Non-pigmented ciliary epithelial cell (primary cell): ENCODE results near the gene BAZ1A.
"Not testable (repeated sequence)": the region's sequence is repeated elsewhere in the genome, so short reads cannot be mapped to it uniquely, and the experiment has no call there.

Source experiments
- DNase-seq: peaks from one replicate; pipeline ENCODE4 v3.0.0-alpha.2; 2010; ENCODE audit warnings: low read depth

The BAZ1A gene

DNA sequence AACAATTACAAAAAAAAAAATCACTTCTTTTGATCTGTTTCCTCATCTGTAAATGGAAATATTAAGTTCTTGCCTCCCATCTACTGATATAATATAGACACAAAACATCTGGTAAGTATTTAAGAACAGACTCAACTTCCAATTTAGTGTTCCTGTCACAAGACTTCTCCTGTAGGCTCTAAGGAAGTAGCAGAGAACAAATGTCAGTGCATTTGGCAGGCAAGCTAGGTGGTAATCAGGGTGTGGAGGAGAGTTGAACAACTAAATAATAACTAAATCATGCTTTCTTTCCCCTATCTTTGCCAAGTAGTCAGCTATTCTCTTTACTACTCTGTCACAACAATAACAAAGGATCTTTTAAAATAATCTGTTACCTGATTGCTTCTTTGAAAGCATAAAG, 22.1 kb downstream of the BAZ1A start:
- no peak for DNase-seq

DNA sequence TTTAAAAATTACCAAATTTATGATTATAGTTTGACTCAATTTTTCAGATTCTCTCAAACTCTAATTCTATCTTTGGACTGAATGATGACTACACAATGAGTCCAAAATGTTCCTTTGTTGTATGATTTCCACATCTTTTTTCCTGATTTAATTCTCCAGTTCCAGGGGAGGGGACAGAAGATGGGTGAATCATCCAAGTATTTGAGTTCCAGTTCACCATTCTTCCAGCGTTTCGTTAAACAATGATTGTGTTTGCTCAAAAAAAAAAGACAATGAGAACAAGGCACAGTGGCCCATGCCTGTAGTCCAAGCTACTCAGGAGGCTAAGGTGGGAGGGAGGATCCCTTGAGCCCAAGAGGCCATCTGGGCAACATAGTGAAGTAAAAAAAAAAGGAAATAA, 23.8 kb downstream of the BAZ1A start:
- no peak for DNase-seq

DNA sequence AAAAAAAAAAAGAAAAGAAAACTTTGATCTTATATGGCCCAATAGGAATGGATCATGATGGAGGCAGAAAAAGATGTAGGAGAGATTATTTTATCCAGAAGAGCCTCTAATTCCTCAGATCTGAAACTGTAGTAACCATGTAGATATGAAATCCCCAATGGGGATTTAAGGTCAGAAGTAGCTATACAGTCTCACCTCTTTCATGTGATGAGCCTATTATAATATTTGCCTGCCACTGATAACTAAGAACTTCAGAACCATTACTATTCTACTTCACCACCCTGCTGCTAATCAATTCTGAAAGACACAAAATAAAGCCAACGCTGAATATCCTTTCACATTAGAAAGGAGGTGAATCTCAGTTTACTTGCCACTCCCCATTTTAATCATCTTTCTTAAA, 29.3 kb downstream of the BAZ1A start:
- DNase-seq, result no peak

DNA sequence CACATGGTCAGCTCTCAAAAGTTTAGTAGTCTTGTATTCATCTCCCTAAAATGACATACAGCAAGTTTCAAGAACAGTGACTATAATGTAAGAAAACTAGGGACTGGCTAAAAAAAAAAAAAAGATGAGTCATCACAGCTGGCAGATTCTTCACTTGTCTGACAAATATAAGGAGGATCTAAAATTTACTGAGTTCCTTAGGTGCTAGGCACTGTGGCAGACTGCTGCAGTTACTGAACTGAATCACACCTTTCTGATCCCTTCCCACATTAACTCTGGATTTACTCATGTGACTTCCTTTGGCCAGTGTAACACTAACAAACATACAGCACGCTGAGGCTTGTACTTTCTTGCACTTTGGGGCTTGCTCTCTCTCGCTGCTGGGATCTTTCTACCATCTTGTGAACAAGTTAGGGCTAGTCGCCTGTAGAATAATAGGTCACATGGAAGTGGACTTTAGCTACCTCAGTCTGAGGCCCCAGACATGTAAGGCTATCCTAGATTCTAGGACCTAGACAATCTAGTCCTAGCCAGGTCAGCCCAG, 32.1 kb downstream of the BAZ1A start:
- DNase-seq, result peak; percentile 43

DNA sequence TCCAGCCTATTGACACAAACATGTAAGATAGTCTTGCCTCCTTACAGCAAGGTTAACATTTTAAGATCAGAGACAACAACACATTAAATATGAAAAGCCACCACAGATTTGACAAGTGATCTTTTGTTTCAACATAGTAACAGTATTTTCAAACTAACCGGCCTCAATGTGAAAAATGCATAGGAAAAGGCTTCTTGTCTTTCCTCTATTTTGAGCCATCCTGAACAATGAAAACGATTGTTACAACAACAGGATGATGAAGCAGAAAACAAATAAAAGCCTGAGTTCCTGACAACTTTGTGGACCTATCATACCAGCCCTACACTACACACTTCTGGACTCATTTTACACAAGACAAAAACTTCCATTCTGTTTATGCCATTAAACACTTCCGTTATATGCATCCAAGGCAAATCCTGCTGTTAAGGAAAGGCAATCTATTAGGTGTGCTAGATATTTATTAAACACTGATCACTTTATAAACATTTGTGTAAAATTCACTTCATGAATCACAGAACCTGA, 37.3 kb downstream of the BAZ1A start:
- no peak for DNase-seq

DNA sequence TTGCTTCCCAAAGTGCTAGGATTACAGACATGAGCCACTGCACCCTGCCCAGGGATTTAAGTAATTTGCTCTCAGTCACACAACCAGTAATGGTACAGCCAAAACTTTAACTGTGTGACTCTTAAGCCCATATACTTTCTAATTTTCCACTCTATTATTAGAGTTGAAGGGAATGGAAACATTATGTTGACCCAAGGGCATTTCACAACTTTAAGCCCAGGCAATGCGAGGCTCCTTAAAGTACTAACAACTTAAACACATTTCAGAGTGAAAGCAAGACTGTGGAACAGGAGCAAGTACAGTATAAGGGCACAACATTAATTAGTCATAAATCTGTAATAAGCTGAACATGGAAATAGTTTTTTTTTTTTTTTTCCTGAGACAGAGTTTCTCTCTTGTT, 39.8 kb downstream of the BAZ1A start:
- DNase-seq, result no peak

DNA sequence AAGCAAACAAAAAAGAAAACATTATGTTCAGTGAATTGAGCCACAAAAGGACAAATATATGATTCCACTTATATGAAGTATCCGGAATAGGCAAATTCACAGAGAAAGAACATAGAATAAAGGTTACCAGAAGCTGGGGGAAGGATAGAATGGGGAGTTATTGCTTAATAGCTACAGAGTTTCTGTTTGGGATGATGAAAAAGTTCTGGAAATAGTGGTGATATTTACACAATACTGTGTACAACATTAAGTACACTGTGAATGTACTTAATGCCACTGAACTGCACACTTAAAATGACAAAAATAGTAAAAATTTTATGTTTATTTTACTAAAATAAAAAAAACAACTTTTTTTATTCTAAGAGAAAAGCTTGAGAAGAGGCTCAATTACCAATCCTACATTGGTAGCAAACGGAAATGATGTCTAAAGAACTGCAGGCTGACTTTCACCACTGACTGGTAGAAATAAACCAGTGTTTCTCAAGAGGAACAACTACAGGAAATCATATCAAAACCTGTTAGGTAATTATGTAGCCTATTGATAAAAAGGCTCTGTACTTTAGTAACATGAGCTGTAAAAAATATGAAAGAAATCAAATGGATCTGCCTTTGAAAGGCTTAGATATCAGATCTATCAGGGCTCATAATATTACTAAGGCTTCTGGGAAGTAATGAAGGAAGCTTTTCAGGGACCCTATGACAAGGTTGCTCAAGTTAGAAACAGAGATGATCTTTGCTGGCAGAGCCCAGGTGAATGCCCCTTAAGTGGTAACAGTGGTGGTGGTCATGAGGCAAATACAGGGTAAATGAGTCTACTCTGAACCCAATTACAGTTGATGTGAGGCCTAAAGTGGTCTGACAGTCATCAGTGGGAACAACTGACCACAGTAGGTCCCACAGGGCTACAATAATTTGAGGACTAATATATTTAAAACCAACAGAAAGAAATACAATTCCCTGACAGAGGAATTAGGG, 41.3 kb downstream of the BAZ1A start:
- DNase-seq, result no peak

DNA sequence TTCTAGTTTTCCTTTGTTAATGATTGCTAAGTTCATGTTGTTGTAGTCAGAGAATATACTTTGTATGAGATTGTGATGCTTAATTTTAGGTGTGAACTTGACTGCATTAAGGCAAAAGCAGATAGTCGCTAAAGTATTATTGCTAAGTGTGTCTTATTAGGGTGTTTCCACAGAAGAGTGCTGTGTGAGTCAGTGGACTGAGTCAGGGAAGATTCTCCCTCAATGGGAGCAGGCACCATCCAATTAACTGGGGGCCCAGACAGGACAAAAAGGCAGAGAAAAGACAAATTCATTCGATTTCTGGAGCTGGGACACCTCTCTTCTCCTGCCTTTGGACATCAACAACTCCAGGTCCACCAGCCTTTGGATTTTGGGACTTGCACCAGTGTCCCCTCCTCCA, 48.5 kb downstream of the BAZ1A start:
- no peak for DNase-seq

DNA sequence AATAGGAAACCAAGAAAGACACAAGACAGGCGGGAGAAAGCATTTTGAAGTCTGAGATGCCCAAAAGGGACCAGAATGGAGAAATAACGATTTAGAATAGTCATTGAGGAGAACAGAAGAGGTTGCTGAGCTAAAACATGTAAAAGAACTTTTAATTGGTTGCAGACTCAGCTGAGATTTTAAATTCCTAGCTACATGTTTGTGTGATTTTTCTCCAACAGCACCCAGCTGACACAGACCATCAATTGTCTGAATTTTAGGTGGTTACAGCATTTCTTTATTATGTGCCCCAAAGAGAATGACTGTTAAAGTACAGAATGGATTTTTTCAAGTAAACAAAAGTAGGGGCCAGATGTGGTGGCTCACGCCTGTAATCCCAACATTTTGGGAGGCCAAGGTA, 50.3 kb downstream of the BAZ1A start:
- no peak for DNase-seq

DNA sequence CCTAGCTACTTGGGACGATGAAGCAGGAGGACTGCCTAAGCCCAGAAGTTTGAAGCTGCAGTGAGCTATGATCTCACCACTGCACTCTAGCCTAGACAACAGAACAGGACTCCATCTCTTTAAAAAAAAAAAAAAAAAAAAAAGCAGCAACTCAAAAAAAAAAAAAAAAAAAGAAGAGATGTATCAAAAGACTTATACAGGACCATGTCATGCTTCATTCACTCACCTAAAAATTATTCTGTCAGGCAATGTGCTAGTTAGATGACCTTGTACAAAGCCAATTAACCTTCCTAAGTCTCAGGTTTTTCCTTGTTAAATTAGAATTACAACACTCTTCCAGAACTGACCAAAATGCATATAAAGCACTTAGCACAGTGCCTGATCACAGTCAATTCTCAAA, 50.9 kb downstream of the BAZ1A start:
- DNase-seq, result no peak

DNA sequence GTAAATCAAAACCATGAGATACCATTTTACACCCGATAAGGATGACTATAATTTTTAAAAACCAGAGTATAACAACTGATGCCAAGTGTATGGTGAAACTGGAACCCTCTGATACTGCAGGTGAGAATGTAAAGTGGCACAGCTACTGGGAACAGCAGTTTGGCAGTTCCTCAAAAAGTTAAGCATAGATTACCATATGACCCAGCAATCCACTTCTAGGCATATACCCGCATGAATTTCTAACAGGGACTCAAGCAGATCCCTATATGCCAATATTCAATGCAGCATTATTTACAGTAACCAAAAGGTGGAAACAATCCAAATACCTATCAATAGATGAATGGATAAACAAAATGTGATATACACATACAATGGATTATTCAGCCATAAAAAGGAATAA, 57.4 kb downstream of the BAZ1A start:
- DNase-seq, result no peak

DNA sequence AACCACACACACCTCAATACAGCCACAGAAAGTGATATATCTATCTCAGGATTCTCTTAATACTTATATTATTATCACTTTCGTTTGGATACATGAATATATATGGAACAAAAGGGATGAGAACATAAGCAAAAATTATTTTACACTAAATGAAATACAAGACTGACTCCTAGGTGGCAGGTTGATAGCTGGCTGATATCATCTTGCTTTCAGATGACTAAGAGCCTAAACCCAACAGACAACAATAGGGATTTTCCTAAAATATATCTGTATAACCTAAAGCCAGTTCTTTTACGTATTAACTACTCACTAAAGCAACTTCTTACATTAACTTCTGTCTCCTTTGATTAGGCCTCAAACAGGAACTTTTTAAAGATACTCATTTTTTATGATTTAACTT, 65.1 kb downstream of the BAZ1A start:
- DNase-seq, result no peak

DNA sequence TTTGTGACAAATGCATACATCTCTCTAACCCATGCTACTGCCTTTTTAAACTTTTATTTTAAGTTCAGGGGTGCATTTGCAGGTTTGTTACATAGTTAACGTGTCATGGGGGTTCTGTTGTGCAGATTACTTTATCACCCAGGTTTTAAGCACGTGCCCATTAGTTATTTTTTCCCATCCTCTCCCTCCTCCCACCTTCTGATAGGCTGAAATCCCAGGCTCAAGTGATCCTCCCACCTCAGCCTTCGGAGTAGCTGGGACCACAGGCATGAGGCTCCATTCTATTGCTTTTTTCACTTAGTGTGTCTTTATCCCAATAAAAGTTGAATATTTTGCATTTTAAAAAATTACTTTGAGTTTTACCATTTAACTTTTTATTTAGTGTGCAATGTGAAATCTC, 68.9 kb downstream of the BAZ1A start:
- no peak for DNase-seq

DNA sequence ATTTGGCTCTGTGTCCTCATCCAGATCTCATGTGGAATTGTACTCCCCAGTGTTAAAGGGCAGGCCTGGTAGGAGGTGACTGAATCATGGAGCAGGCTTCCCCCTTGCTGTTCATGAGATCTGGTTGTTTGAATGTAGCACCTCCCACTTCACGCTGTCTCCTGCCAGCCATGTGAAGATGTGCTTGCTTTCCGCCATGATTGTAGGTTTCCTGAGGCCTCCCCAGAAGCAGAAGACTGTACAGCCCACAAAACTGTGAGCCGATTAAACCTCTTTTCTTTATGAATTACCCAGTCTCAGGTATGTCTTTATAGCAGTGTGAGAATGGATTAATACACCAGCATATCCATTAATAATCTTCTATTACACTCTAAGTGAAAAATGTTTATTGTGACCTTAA, 70.2 kb downstream of the BAZ1A start:
- no peak for DNase-seq

DNA sequence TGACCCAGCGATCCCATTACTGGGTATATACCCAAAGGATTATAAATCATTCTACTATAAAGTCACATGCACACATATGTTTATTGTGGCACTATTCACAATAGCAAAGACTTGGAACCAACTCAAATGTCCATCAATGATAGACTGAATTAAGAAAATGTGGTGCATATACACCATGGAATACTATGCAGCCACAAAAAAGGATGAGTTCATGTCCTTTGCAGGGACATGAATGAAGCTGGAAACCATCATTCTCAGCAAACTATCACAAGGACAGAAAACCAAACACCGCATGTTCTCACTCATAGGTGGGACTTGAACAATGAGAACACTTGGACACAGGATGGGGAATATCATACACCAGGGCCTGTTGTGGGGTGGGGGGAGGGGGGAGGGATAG, 76.3 kb downstream of the BAZ1A start:
- DNase-seq, result not testable (repeated sequence)

DNA sequence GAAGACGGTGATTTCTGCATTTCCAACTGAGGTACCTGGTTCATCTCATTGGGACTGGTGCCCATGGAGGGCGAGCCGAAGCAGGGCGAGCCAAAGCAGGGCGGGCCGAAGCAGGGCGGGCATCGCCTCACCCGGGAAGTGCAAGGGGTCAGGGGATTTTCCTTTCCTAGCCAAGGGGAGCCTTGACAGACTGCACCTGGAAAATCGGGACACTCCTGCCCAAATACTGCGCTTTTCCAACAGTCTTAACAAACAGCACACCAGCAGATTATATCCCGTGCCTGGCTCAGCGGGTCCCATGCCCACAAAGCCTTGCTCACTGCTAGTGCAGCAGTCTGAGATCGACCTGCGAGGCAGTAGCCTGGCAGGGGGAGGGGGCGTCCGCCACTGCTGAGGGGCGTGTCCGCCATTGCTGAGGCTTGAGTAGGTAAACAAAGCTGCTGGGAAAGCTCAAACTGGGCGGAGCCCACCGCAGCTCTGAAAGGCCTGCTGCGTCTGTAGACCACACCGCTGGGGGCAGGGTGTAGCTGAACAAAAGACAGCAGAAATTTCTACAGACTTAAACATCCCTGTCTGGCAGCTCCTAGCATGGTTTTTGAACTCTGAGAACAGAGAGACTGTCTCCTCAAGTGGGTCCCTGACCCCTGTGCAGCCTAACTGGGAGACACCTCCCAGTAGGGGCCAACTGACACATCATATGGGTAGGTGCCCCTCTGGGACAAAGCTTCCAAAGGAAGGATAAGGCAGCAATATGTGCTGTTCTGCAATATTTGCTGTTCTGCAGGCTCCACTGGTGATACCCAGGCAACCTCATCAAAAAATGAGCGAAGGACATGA, 77.2 kb downstream of the BAZ1A start:
- DNase-seq, result no peak

DNA sequence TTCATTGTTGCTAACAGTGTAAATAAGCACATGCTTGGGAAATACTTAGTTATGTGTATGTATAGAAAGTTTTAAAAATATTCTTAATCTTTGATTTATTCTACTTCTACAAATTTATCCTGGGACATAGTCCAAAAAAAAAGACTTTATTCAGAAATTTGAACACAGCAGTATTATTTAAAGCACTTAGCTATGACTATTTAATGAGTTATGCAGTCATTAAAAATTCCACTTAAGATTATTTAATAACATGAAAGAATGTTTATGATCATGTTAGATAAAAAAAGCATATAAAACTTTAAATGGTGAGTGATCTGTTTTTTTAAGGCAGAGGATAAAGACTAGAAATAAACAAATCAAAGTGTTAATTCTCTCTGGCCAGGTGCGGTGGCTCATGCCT, 78.3 kb downstream of the BAZ1A start:
- no peak for DNase-seq

DNA sequence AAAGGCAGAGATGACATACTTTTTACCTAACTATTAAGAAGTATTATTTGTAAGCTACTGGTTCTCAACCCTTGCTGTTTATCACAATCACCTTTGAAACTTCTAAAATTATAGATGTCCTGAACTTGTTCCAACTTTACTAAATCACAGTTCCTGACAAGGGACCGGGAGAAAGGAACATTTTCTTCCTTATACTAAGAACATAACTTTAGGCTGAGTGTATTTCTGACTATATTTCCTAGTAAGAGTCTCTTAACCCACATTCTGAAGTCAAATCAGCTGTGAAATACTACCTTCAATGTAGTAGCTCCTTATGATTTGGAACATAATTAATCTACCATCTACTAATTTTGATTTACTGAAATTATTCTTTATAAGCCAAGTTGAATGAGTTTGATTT, 80.2 kb downstream of the BAZ1A start:
- DNase-seq, result no peak

DNA sequence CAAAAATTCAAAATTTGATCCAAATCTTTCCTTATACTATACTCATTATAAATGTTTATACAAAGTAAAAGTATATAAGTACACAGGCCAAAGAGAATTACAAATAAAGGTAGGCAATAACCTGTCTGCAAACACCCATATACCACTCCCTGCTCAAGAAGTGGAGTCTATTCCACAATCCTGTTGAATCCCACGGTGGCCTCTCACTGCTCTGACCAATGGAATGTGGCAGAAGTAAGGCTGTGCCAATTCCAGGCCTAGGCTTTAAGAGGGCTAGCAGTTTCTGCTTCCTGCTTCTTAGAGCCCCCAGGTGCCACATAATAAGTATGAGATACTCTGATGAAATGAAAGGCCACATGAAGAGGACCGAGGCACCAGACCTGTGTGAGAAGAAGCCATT, 80.9 kb downstream of the BAZ1A start:
- DNase-seq, result no peak

DNA sequence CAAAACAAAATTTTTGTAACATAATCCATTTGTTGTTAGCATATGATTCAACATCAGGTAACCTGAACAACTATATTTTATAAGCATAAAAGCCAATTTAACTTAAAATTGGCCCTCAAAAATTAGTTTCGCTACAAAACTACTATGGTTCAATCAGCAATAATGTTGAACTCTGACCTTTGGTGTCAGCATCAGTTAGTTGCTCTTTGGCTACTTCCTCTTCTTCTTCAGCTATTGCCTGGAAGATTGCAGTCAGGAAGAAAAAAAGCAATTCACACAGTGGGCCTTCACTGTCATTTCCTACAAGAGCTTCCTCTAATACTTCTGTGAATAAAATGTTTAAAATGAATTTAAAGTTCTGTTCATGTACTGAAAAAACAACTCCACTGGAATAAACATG, 82.6 kb downstream of the BAZ1A start:
- no peak for DNase-seq

DNA sequence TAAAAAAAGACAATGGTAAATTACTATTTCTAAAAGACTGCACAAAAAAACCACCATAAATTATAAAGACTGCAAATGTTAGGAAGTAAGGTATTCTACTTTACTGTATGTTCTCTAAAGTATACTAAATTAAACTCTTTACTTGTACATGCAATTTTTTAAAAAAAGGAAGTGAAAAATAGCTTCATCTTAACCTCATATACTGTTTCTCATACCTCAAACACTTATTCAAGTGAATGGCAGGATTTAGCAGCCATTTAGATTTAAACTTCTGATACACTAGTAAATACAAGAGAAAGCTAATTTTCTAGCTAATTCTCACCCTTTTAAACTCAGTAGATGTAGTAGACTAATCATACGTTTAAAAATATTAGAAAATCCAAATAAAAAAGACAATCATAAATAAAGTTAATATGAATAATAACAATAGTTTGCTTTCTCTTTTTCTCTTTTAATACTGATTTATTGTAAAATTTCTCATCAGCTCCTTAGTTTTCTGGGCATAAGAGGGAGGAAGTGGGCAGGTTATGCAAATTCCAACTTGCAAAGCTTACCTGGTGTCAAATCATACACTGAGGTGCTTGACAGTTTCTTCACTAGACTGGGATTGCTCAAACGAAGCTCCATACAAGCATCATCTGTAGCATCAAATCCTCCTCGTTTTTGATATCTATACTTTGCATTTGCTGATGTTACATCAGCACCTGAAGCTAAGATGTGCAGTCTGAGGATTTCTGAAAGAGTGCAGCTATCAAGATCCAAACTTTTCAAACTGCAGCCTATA, 89.7 kb downstream of the BAZ1A start:
- no peak for DNase-seq

DNA sequence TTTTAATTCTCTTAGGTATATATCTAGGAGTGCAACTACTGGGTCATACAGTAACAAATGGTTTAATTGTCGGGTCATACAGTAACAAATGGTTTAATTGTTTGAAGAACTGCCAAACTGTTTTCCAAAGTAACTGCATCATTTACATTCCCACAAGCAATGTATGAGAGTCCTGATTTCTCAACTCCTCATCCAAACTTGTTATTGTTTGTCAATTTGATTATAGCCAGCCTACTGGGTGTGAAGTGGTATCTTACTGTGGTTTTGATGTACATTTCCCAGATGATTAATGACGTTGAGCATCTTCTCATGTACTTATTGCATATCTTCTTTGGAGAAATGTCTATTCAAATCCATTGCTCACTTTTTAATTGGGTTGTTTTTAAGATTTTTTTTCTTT, 93.1 kb downstream of the BAZ1A start:
- no peak for DNase-seq
